C4-2B (cell line): ENCODE data around the gene CD52.

Experiments used
- ZFX ChIP-seq: fragments of 450-650 bp; IDR thresholded peaks from 2 replicates; pipeline ENCODE4 v1.6.1; 2017
- TF ChIP-seq, protein P1 (sequence below): fragments of 450-650 bp; conservative IDR thresholded peaks from 2 replicates; pipeline ENCODE4 v1.5.1; 2017; ENCODE audit warnings: mild to moderate bottlenecking

DNA sequence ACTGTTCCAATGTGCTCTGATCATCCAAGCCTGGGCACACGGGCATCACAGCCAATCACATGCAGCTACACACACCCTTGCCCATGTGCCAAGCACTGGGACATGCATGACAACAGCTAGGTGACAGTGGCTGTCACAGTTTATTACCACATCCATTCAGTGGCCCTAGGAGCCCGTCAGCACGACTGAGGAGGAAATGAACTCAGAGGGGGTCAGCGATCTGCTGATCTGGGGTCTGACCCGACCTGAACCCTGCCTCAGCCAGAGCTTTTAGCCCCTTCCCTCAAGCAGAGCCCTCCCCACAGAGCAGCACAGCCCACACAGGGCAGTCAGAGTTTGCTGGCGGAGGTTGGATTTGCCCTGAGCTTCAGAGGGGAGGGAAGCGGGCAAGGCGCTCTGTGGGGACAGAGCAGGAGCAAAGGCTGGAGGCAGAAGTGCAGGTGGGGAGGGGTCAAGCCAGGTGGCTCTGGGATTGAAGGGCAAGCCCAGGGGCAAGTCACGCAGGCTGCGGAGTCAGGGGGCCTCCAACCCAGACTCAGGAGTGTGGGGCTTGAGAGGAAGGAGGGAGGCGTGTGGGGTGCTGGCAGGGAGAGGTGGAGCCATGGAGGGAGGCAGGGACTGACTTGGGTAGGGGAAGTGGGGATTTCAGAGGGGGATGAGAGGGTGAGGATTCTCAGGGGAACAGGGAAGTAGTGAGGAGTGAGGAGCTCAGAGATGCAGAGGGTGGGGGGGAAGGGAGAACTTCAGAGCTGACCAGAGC, 27.5 kb upstream of the CD52 start:
- TF ChIP-seq, protein P1, sequence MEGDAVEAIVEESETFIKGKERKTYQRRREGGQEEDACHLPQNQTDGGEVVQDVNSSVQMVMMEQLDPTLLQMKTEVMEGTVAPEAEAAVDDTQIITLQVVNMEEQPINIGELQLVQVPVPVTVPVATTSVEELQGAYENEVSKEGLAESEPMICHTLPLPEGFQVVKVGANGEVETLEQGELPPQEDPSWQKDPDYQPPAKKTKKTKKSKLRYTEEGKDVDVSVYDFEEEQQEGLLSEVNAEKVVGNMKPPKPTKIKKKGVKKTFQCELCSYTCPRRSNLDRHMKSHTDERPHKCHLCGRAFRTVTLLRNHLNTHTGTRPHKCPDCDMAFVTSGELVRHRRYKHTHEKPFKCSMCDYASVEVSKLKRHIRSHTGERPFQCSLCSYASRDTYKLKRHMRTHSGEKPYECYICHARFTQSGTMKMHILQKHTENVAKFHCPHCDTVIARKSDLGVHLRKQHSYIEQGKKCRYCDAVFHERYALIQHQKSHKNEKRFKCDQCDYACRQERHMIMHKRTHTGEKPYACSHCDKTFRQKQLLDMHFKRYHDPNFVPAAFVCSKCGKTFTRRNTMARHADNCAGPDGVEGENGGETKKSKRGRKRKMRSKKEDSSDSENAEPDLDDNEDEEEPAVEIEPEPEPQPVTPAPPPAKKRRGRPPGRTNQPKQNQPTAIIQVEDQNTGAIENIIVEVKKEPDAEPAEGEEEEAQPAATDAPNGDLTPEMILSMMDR: no peak
- no peak for TF ChIP-seq ZFX
